Measurements from ENCODE around the gene CHAT. TPM values are rescaled to one million over a fixed set of nuclear protein-coding genes. Genes with fewer than 3 reads are reported as not detected.

CHAT gene
- total RNA-seq, 1 donor, result not detected

DNA sequence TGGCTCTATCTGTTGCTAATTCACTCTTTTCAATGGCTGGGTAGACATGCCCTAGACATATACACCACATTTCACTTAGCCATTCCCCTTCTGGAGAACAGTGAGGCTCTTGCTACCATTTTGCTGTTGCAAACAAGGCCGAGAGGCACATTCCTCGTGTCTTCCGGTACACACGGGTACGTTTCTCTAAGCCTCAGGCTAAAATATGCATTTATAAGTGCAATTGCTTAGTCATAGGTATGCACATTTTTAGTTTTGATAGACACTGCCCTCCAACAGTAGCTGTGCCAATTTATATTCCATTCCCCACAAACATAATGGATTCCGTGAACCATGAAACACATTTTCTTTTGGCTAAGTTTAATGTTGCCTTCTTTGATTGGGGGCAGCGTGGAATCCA, 13.2 kb downstream of the CHAT start:
- Histone ChIP-seq H3K27me3 (ENCODE audit: insufficient read depth, low read length) (no peaks in the 10 kb centered on the region), H3K4me3 (ENCODE audit: insufficient read depth, low read length) (no peak overlapping the region), H4K20me1 (ENCODE audit: insufficient read depth, low read length) (no peaks in the 10 kb centered on the region), H3K36me3 (ENCODE audit: insufficient read depth, low read length) (no peaks in the 10 kb centered on the region), H2AFZ (ENCODE audit: low read length) (no peak overlapping the region), H3K4me1 (ENCODE audit: insufficient read depth, low read length) (no peaks in the 10 kb centered on the region), H3K27ac (ENCODE audit: low read depth, low read length) (no peak overlapping the region), H3K4me2 (ENCODE audit: insufficient read depth, low read length) (no peak overlapping the region), H3K9me3 (ENCODE audit: low read depth, low read length) (no peaks in the 10 kb centered on the region), H3K79me2 (ENCODE audit: insufficient read depth, low read length) (no peaks in the 10 kb centered on the region)
- TF ChIP-seq, protein P1, sequence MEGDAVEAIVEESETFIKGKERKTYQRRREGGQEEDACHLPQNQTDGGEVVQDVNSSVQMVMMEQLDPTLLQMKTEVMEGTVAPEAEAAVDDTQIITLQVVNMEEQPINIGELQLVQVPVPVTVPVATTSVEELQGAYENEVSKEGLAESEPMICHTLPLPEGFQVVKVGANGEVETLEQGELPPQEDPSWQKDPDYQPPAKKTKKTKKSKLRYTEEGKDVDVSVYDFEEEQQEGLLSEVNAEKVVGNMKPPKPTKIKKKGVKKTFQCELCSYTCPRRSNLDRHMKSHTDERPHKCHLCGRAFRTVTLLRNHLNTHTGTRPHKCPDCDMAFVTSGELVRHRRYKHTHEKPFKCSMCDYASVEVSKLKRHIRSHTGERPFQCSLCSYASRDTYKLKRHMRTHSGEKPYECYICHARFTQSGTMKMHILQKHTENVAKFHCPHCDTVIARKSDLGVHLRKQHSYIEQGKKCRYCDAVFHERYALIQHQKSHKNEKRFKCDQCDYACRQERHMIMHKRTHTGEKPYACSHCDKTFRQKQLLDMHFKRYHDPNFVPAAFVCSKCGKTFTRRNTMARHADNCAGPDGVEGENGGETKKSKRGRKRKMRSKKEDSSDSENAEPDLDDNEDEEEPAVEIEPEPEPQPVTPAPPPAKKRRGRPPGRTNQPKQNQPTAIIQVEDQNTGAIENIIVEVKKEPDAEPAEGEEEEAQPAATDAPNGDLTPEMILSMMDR (IDR thresholded peaks at IDR 0.05; ENCODE audit: extremely low read depth, low read depth, low read length), result no peak
- DNase-seq (ENCODE audit: insufficient read length, low spot score, missing footprints), result peak; percentile 30

DNA sequence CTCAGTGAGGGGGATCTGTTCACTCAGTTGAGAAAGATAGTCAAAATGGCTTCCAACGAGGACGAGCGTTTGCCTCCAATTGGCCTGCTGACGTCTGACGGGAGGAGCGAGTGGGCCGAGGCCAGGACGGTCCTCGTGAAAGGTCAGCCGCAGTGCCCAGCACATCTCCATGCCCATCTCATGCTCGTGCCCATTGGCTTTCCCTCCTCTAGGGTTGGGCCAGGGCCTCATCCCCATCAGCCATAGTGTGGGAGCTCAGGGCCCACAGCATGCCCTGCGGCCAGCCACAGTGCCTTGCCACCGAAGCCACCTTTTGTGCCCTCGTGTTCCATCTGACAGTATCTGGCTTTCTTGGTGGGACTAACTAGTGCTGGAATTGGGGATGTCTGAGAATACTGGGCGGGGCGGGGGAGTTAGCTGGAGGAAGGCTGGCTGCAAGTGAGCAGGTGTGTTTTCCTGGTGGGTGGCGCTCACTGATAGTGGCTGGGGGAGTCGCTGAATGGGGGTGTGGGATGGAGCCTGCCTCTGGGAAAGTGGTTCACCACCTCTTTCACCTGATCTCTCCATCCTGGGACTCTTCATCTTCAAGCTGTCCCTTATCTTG, 13.9 kb downstream of the CHAT start:
- no peak overlapping the region for H3K4me2 ChIP-seq (ENCODE audit: insufficient read depth, low read length)
- H3K27me3 ChIP-seq (ENCODE audit: insufficient read depth, low read length), result no peaks in the 10 kb centered on the region
- H3K4me3 ChIP-seq (ENCODE audit: insufficient read depth, low read length), result no peak overlapping the region
- no peaks in the 10 kb centered on the region for H3K79me2 ChIP-seq (ENCODE audit: insufficient read depth, low read length)
- TF ChIP-seq, protein P1 (IDR thresholded peaks at IDR 0.05; ENCODE audit: extremely low read depth, low read depth, low read length), result no peak
- no peak overlapping the region for H3K27ac ChIP-seq (ENCODE audit: low read depth, low read length)
- no peaks in the 10 kb centered on the region for H4K20me1 ChIP-seq (ENCODE audit: insufficient read depth, low read length)
- H2AFZ ChIP-seq (ENCODE audit: low read length), result no peak overlapping the region
- H3K4me1 ChIP-seq (ENCODE audit: insufficient read depth, low read length), result no peaks in the 10 kb centered on the region
- H3K9me3 ChIP-seq (ENCODE audit: low read depth, low read length), result no peaks in the 10 kb centered on the region
- peak; percentile 5 for DNase-seq (ENCODE audit: insufficient read length, low spot score, missing footprints)
- H3K36me3 ChIP-seq (ENCODE audit: insufficient read depth, low read length), result no peaks in the 10 kb centered on the region

DNA sequence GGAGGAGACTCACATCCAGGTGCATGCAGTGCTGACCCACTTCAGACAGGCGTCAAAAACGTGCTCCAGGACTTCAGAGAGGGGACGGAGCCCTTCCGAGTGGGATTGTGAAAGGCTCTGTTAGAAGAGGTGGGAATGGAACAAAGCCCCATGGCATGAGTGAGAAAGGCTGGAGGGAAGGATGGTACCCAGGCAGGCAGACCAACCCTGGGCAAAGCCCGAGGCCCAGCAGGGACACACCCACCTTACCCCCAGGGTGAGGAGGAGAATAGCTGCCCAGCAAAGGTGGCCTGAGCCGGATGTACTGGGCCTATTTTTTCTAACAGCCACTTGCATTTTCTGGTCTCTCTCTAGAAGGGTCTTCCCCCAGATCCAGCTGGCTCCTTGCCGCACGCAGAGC, 14.8 kb downstream of the CHAT start:
- peak; percentile 22 for DNase-seq (ENCODE audit: insufficient read length, low spot score, missing footprints)
- no peaks in the 10 kb centered on the region for H4K20me1 ChIP-seq (ENCODE audit: insufficient read depth, low read length)

DNA sequence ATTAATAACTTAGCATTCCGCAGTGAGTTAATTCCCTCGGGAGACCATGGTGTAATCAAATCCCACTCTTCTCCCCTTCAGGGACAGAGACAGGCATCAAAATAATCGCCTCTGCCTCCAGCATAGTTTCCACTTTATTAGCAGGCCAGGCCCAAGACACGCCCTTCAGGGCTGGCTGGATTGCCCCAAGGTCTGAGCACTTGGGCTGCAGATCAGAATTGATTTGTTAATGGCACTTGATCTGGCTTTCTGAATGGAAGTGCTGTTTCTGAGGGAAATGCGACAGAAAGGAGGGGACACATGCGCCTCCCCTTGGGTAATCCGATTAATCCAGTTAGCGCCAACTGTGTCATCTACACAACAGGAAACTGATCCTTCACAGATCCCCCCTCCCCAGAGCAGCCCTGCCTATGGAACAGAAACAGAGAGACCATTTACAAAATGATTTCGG, 15.6 kb downstream of the CHAT start:
- Histone ChIP-seq H3K36me3 (ENCODE audit: insufficient read depth, low read length) (no peaks in the 10 kb centered on the region), H3K27me3 (ENCODE audit: insufficient read depth, low read length) (peaks cover 2% of the 10 kb centered on the region), H3K4me2 (ENCODE audit: insufficient read depth, low read length) (no peak overlapping the region), H3K79me2 (ENCODE audit: insufficient read depth, low read length) (no peaks in the 10 kb centered on the region), H3K4me1 (ENCODE audit: insufficient read depth, low read length) (no peaks in the 10 kb centered on the region), H3K27ac (ENCODE audit: low read depth, low read length) (no peak overlapping the region), H2AFZ (ENCODE audit: low read length) (no peak overlapping the region), H3K4me3 (ENCODE audit: insufficient read depth, low read length) (no peak overlapping the region), H4K20me1 (ENCODE audit: insufficient read depth, low read length) (no peaks in the 10 kb centered on the region), H3K9me3 (ENCODE audit: low read depth, low read length) (no peaks in the 10 kb centered on the region)
- peak; percentile 30 for DNase-seq (ENCODE audit: insufficient read length, low spot score, missing footprints)
- TF ChIP-seq, protein P1 (IDR thresholded peaks at IDR 0.05; ENCODE audit: extremely low read depth, low read depth, low read length), result no peak

More for the DNA sequence above, 14.8 kb downstream of the CHAT start:
- Histone ChIP-seq H3K27me3 (ENCODE audit: insufficient read depth, low read length) (peaks cover under 1% of the 10 kb centered on the region), H2AFZ (ENCODE audit: low read length) (no peak overlapping the region), H3K4me2 (ENCODE audit: insufficient read depth, low read length) (no peak overlapping the region), H3K79me2 (ENCODE audit: insufficient read depth, low read length) (no peaks in the 10 kb centered on the region), H3K9me3 (ENCODE audit: low read depth, low read length) (no peaks in the 10 kb centered on the region), H3K36me3 (ENCODE audit: insufficient read depth, low read length) (no peaks in the 10 kb centered on the region), H3K27ac (ENCODE audit: low read depth, low read length) (no peak overlapping the region), H3K4me1 (ENCODE audit: insufficient read depth, low read length) (no peaks in the 10 kb centered on the region), H3K4me3 (ENCODE audit: insufficient read depth, low read length) (no peak overlapping the region)
- TF ChIP-seq, protein P1 (IDR thresholded peaks at IDR 0.05; ENCODE audit: extremely low read depth, low read depth, low read length), result no peak
